ENCODE data around the gene TBCA.

DNA sequence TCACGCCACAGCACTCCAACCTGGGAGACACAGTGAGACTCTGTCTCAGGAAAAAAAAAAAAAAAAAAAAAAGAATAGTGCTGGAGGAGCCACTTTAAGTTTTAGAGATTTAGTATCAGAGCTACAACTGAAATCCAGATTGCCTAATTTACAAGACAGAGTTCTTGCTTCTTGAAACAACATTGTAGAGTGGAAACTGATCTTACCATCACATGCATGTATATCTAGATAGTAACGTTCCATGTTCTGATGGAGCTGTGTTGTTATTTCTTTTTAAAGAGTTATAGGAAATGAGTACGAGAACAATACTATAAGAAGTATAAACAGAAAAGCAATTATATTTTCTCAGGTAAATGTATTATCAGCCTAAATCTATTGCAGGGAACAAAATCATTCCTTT, 48.9 kb downstream of the TBCA start:
- TF ChIP-seq ZEB1 (IDR thresholded peaks at IDR 0.05; ENCODE audit: insufficient replicate concordance, low read depth) (no peak), ZBTB7A (CRISPR knock-in tag; IDR thresholded peaks at IDR 0.05) (no peak), ZNF329 (CRISPR knock-in tag; IDR thresholded peaks at IDR 0.05; ENCODE audit: low read depth) (no peak), TCF7 (IDR thresholded peaks at IDR 0.05; ENCODE audit: low read depth) (no peak), TGIF2 (CRISPR knock-in tag; IDR thresholded peaks at IDR 0.05) (no peak), SP1 (IDR thresholded peaks at IDR 0.05) (no peak), SP1 (CRISPR knock-in tag; IDR thresholded peaks at IDR 0.05) (no peak), ZFP37 (CRISPR knock-in tag; IDR thresholded peaks at IDR 0.05; ENCODE audit: borderline replicate concordance) (no peak), MYC (CRISPR knock-in tag; IDR thresholded peaks at IDR 0.05; ENCODE audit: borderline replicate concordance) (no peak)
- TF ChIP-seq, protein P1, sequence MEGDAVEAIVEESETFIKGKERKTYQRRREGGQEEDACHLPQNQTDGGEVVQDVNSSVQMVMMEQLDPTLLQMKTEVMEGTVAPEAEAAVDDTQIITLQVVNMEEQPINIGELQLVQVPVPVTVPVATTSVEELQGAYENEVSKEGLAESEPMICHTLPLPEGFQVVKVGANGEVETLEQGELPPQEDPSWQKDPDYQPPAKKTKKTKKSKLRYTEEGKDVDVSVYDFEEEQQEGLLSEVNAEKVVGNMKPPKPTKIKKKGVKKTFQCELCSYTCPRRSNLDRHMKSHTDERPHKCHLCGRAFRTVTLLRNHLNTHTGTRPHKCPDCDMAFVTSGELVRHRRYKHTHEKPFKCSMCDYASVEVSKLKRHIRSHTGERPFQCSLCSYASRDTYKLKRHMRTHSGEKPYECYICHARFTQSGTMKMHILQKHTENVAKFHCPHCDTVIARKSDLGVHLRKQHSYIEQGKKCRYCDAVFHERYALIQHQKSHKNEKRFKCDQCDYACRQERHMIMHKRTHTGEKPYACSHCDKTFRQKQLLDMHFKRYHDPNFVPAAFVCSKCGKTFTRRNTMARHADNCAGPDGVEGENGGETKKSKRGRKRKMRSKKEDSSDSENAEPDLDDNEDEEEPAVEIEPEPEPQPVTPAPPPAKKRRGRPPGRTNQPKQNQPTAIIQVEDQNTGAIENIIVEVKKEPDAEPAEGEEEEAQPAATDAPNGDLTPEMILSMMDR (CRISPR knock-in tag; IDR thresholded peaks at IDR 0.05): no peak

Data from HepG2 (cell line).